Pancreas (tissue), 10 donors: ENCODE data around the gene TAS2R42. TPM values are rescaled to one million over a fixed set of nuclear protein-coding genes. Genes with fewer than 3 reads are reported as not detected.

Experiments used
- ATAC-seq, 4 donors: fragments of 200-7000 bp; cut with Tn5 transposase; one replicate each; pipeline versions ENCODE4 v1.8.0 to v1.9.1; 2020; ENCODE audit warnings: mild to moderate bottlenecking in 4 of 4, moderate library complexity in 4 of 4
- DNase-seq, 6 donors: peaks; one replicate each; pipeline ENCODE4 v3.0.0-alpha.2; 2020
- FAIRE-seq: peaks from 2 replicates; lab custom pipeline; 2012; peaks lifted over from hg19 to GRCh38; lab: Jason Lieb, UNC
- H3K27ac ChIP-seq, 4 donors: fragments of 200-600 bp; sonication (generic); 1 replicate in 3 of 4; 2 replicates in 1 of 4; pipeline versions ENCODE4 v1.5.0 to v1.8.0; 2020
- H3K27me3 ChIP-seq, 4 donors: fragments of 200-600 bp; one replicate each; pipeline ENCODE4 v1.8.0; 2021
- H3K36me3 ChIP-seq, 3 donors: fragments of 200-600 bp; sonication (generic) in 1 of 3; one replicate each; pipeline versions ENCODE4 v1.5.0 to v1.8.0; 2020 to 2021
- H3K4me1 ChIP-seq, 3 donors: fragments of 200-600 bp; one replicate each; pipeline ENCODE4 v1.8.0; 2021
- H3K4me3 ChIP-seq, 4 donors: fragments of 200-600 bp; sonication (generic) in 2 of 4; one replicate each; pipeline versions ENCODE4 v1.5.0 to v1.8.0; 2020 to 2021
- H3K9me3 ChIP-seq, 4 donors: fragments of 200-600 bp; one replicate each; pipeline ENCODE4 v1.8.0; 2021
- CTCF ChIP-seq, 4 donors: fragments of 200-600 bp; sonication (generic) in 3 of 4; IDR thresholded peaks; one replicate each; pipeline versions ENCODE4 v1.5.0 to v1.8.0; 2021; ENCODE audit warnings: antibody characterized with exemption in 4 of 4
- WGBS, 2 donors: extraction: QIAGEN DNeasy Blood & Tissue Kit; methylation state at CpG; one replicate each; pipeline ENCODE4 v1.1.7; 2013; 5-methylcytosine and 5-hydroxymethylcytosine counted together
- intact Hi-C, 3 donors: fragments of 100-400 bp; cut with DNase I; formaldehyde crosslinking; loops; one replicate each; pipeline versions ENCODE4 v1.11.1 to v1.14.2; 2022
- polyA plus RNA-seq, 2 donors: library from polyadenylated mRNA; stranded (reverse); fragments of 200-250 nt; gene quantifications; one replicate each; pipeline ENCODE4 v1.2.3, GENCODE V29; 2013
- total RNA-seq, 6 donors: library from RNA; stranded (reverse); fragmentation: NEBNext Ultra II Directional in 4 of 6; extraction: Animal tissue kit (Norgen Biotek cat#: 25700) in 4 of 6; gene quantifications; one replicate each; pipeline versions ENCODE4 v1.2.1 to v1.2.4, GENCODE V29; 2021 to 2023
- donor health status: healthy with polysubstance abuse.
- donor health status: DM: no; HTN: no; CAD: no; lungs with moderate emphysema.
- donor health status: DM: no; HTN: no; CAD: no.
- donor health status: control.
- donor health status: control.
- donor health status: Bipolar disorder and iron deficiency.
- donor health status: DM: yes; HTN: yes; CAD: no.
- donor health status: DM: no; HTN: no; CAD: no.
- donor health status: DM: no; HTN: no; CAD: no.
- donor health status: DM: yes; HTN: yes; CAD: no.

TAS2R42 gene
- total and polyA plus RNA-seq, 8 donors: not detected

GRCh38 chr12:11136075-11136474 lies 50.7 kb downstream of the TAS2R42 start:
- FAIRE-seq (no peak), DNase-seq (no peak), ATAC-seq (no peak)
- Histone ChIP-seq H3K27me3 (no peaks in the 10 kb centered on the region), H3K4me1 (no peaks in the 10 kb centered on the region), H3K9me3 (no peaks in the 10 kb centered on the region), H3K4me3 (no peak overlapping the region), H3K36me3 (no peaks in the 10 kb centered on the region), H3K27ac (no peak overlapping the region)
- WGBS, 2 donors: 46 to 80% methylated on average over 2 of the region's 2 CpGs
- TF ChIP-seq CTCF (IDR thresholded peaks at IDR 0.05): no peak
- intact Hi-C loops: no loop called here

Other genes with a start within 250 kb of the TAS2R42 start
- 1 to 10 TPM in 1 of 6 donors, under 1 TPM in 5; 0.83 to 1.7 (median 0.88) TPM for gene TAS2R14, start 247.7 kb downstream of the TAS2R42 start, total RNA-seq
- 1 to 10 TPM in 1 of 2 donors, under 1 TPM in 1; 0.91 to 1.5 TPM for gene TAS2R14, start 247.7 kb downstream of the TAS2R42 start, polyA plus RNA-seq
- under 1 TPM; 0.40 to 0.74 (median 0.60) TPM for gene TAS2R50, start 200.0 kb downstream of the TAS2R42 start, total RNA-seq
- gene TAS2R50, start 200.0 kb downstream of the TAS2R42 start, polyA plus RNA-seq: not detected
- under 1 TPM; 0.42 to 0.98 (median 0.76) TPM for gene TAS2R20, start 188.6 kb downstream of the TAS2R42 start, total RNA-seq
- under 1 TPM in 1 of 2 donors, not detected in 1; 0.35 TPM for gene TAS2R20, start 188.6 kb downstream of the TAS2R42 start, polyA plus RNA-seq
- gene TAS2R19, start 164.3 kb downstream of the TAS2R42 start, total RNA-seq: 1 to 10 TPM in 3 of 6 donors, under 1 TPM in 3; 0.76 to 2.0 (median 1.2) TPM
- under 1 TPM; 0.19 to 0.28 TPM for gene TAS2R19, start 164.3 kb downstream of the TAS2R42 start, polyA plus RNA-seq
- 1 to 10 TPM in 5 of 6 donors, under 1 TPM in 1; 0.85 to 2.9 (median 1.6) TPM for gene TAS2R31, start 155.5 kb downstream of the TAS2R42 start, total RNA-seq
- under 1 TPM; 0.23 TPM for gene TAS2R31, start 155.5 kb downstream of the TAS2R42 start, polyA plus RNA-seq
- gene TAS2R46, start 124.6 kb downstream of the TAS2R42 start, total RNA-seq: under 1 TPM; 0.43 to 0.61 (median 0.55) TPM
- not detected for gene TAS2R46, start 124.6 kb downstream of the TAS2R42 start, polyA plus RNA-seq
- gene TAS2R43, start 94.6 kb downstream of the TAS2R42 start, total RNA-seq: under 1 TPM in 4 of 6 donors, not detected in 2; 0.17 to 0.28 (median 0.22) TPM
- gene TAS2R43, start 94.6 kb downstream of the TAS2R42 start, polyA plus RNA-seq: under 1 TPM in 1 of 2 donors, not detected in 1; 0.16 TPM
- gene TAS2R30, start 52.3 kb downstream of the TAS2R42 start, total RNA-seq: 1 to 10 TPM in 5 of 6 donors, under 1 TPM in 1; 0.98 to 2.6 (median 1.5) TPM
- not detected for gene TAS2R30, start 52.3 kb downstream of the TAS2R42 start, polyA plus RNA-seq
- gene SMIM10L1, start 15.7 kb downstream of the TAS2R42 start, total RNA-seq: 1 to 10 TPM; 1.9 to 5.5 (median 3.3) TPM
- gene SMIM10L1, start 15.7 kb downstream of the TAS2R42 start, polyA plus RNA-seq: 1 to 10 TPM; 4.2 to 6.4 TPM
- not detected for gene PRB3, start 82.8 kb upstream of the TAS2R42 start, total RNA-seq
- not detected for gene PRB3, start 82.8 kb upstream of the TAS2R42 start, polyA plus RNA-seq
- not detected for gene PRB4, start 123.5 kb upstream of the TAS2R42 start, total RNA-seq
- not detected for gene PRB4, start 123.5 kb upstream of the TAS2R42 start, polyA plus RNA-seq
- not detected for gene PRB2, start 208.6 kb upstream of the TAS2R42 start, total RNA-seq
- not detected for gene PRB2, start 208.6 kb upstream of the TAS2R42 start, polyA plus RNA-seq